ENCODE measurements around the gene ZBTB20.

ZBTB20 gene

DNA sequence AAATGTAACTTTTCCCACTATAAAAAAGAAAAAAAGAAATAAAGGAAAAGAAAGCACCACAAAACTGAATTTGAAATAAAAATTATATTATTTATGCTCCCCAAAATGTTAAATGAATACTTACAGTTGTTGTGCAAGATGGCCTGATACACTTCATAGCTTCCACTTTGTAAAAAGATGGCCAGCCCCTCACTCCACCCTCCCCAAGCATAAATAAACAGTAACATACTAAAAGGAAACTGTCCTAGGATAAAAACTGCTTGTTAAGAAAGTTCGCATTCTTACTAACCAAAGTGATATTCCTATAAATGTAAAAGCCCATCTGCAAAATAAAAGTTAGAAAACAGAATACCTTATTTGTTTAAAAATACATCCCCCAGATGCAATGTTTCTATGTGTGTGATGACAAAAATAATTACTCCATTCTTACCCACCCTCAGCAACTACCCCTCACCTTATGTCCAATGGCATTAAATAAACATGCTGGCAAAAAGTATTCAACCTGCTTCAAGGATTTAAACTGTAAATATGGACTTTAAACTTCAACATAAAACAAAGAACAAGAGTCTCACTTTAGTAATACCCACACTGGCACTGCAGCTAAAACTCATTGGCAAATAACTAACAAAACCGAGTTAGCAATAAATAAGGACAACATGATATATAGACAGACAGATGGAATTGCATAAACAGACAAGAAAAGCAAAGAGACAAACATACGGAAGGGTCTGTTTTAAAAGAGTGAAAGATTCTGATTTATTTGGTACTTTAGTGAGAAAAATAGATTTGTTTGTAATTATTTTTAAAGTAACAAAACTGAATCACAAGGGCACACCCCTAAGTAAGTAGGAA is 47.7 kb downstream of the ZBTB20 start:
- no peak for FAIRE-seq
- TF ChIP-seq, protein P1, sequence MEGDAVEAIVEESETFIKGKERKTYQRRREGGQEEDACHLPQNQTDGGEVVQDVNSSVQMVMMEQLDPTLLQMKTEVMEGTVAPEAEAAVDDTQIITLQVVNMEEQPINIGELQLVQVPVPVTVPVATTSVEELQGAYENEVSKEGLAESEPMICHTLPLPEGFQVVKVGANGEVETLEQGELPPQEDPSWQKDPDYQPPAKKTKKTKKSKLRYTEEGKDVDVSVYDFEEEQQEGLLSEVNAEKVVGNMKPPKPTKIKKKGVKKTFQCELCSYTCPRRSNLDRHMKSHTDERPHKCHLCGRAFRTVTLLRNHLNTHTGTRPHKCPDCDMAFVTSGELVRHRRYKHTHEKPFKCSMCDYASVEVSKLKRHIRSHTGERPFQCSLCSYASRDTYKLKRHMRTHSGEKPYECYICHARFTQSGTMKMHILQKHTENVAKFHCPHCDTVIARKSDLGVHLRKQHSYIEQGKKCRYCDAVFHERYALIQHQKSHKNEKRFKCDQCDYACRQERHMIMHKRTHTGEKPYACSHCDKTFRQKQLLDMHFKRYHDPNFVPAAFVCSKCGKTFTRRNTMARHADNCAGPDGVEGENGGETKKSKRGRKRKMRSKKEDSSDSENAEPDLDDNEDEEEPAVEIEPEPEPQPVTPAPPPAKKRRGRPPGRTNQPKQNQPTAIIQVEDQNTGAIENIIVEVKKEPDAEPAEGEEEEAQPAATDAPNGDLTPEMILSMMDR (IDR thresholded peaks at IDR 0.05; ENCODE audit: insufficient read depth, missing control alignments): no peak
- DNase-seq (ENCODE audit: insufficient read length, low spot score): no peak

DNA sequence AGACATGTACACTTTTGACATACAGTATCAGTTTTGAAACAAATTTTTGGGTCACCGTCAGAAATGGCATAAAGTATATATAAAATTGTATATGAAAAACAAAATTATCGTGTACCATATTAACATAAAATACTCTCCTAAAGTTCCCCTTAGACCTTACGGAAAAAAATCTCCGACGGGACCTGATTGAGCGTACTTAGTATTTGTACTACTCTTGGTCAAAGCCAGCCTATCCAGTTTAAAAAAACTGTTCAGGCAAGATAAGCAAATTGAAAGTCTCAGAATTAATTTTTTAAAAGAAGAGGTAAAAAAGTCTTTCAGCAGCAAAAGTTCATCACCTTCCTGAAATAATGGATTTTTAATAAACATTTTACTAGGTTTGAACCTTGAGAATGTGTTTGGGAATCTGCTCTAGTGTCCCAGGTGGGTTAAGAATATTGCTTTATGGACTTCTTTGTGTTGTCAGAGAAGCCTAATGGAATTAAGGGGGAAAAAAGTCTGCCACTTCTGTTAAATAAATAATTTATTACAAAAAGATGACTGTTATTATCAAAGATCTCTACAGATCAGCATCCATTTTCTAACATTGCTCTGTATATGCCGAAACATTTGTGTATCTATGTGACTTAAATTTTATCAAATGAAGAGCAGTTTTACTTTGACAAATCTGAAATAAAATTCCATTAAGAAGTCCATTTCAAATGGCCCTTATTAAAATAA is 48.6 kb downstream of the ZBTB20 start:
- DNase-seq (ENCODE audit: insufficient read length, low spot score) (no peak), FAIRE-seq (no peak)
- TF ChIP-seq, protein P1 (IDR thresholded peaks at IDR 0.05; ENCODE audit: insufficient read depth, missing control alignments): no peak

DNA sequence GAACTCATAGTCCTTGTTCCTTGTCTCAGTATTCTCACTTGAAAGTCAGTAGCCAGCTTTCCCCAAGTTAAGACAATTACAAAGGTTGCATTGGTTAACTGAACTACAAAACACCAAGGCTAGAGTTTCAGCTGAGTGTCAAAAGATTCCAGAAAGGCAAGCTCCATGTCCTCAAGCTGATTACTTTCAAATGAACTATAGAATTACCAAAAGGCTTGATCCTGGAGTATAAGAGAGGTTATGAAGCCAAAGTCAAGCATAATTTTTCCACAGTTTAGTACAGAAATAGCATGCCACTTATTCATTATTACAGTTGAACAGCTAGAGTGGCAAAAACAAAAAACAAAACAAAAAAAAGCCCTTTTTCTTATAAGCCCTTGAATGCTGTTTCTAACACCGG is 51.9 kb downstream of the ZBTB20 start:
- TF ChIP-seq, protein P1 (IDR thresholded peaks at IDR 0.05; ENCODE audit: insufficient read depth, missing control alignments): no peak
- no peak for FAIRE-seq
- no peak for DNase-seq (ENCODE audit: insufficient read length, low spot score)

DNA sequence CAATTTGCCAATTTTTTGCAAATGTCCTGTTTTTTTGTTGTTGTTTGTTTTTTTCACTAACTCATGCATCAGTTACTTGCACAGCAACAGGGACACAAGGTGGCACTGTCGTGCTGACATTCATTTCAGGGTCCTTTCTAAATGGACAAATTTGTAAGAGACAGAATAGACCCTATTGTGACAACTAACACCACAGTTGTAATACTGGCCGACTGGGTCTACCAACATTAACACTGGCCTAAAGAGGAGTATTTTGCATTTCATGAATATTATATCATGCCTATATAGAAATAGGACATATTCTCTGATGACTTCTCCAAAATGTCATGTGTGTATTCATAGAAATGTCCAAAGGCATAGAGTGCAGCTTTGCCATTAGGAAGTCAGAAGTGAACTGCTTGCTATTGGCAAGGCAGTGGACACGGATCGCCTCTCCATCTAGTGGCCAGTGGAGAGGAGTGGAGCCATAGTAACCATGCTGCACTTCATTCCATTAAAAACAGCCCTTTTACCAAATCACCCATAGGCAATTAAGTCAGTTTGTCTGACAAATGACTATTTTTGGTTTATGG is 54.8 kb downstream of the ZBTB20 start:
- FAIRE-seq (peak; percentile 84), DNase-seq (ENCODE audit: insufficient read length, low spot score) (no peak)
- TF ChIP-seq, protein P1 (IDR thresholded peaks at IDR 0.05; ENCODE audit: insufficient read depth, missing control alignments): peak; percentile 86

DNA sequence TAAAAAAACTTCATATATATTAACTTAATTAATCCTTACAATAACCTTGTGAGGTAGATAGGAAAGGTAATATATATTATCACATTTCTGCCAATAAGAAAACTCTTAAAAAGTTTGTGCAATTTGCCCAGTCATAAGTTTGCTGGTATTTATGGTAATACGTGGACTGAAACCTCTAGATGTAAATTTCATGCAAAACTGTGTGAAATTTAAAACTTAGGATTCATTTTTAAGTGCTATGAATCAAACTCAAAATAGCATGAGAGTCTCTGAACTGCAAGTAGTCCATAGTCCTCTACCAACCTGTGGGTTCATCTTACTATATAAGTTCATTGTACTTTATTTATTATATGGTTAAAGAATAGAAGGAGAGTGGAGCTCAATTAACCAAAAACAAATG is 56.4 kb downstream of the ZBTB20 start:
- no peak for DNase-seq (ENCODE audit: insufficient read length, low spot score)
- TF ChIP-seq, protein P1 (IDR thresholded peaks at IDR 0.05; ENCODE audit: insufficient read depth, missing control alignments): no peak
- no peak for FAIRE-seq

DNA sequence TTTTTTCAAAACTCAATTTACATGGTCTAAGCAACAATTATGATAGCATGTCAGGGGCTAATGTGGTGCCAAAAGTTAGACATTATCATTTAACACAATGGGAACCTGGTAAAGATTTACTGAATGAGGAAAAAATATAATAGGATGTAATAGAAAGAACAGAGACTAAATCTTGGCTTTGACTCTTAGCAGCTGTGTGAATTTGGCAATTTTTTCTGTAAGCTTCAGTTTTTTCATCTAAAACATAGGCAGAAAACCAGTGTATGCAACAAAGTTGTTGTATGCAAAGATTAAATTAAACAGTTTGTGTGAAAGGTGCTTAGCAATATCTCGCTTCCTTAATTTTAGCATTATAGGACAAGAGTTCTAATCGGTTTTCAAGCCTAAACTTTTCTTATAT is 57.6 kb downstream of the ZBTB20 start:
- FAIRE-seq: no peak
- TF ChIP-seq, protein P1 (IDR thresholded peaks at IDR 0.05; ENCODE audit: insufficient read depth, missing control alignments): no peak
- no peak for DNase-seq (ENCODE audit: insufficient read length, low spot score)
